Peyer's patch (tissue), 4 donors: ENCODE results near the gene TCF7L1. TPM values are rescaled to one million over a fixed set of nuclear protein-coding genes. Genes with fewer than 3 reads are reported as not detected.

Experiments
- DNase-seq, 3 donors: peaks; one replicate each; pipeline ENCODE4 v3.0.0-alpha.2; 2017 to 2019
- H3K27ac ChIP-seq, 4 donors: fragments of 200-600 bp; sonication (generic); one replicate each; pipeline ENCODE4 v1.5.1; 2016 to 2019
- H3K27me3 ChIP-seq, 2 donors: fragments of 200-600 bp; sonication (generic); one replicate each; pipeline ENCODE4 v1.5.1; 2019
- H3K36me3 ChIP-seq, 3 donors: fragments of 200-600 bp; sonication (generic); one replicate each; pipeline ENCODE4 v1.5.1; 2016 to 2019
- H3K4me1 ChIP-seq, 4 donors: fragments of 200-600 bp; sonication (generic); one replicate each; pipeline ENCODE4 v1.5.1; 2016 to 2019
- H3K4me3 ChIP-seq, 4 donors: fragments of 200-600 bp; sonication (generic); 1 replicate in 3 of 4; 2 replicates in 1 of 4; pipeline ENCODE4 v1.5.1; 2016 to 2019; ENCODE audit warnings: mild to moderate bottlenecking in 1 of 4
- H3K9me3 ChIP-seq, 4 donors: fragments of 200-600 bp; sonication (generic); one replicate each; pipeline ENCODE4 v1.5.1; 2016 to 2019; ENCODE audit warnings: mild to moderate bottlenecking in 1 of 4
- POLR2A ChIP-seq, 2 donors: fragments of 450-650 bp; IDR thresholded peaks; one replicate each; pipeline ENCODE4 v1.5.1; 2017; ENCODE audit warnings: antibody characterized with exemption in 2 of 2, mild to moderate bottlenecking in 2 of 2, moderate library complexity in 2 of 2
- total RNA-seq, 4 donors: library from RNA; depleted of rRNA; stranded (reverse); fragments of >200 nt; gene quantifications; one replicate each; pipeline ENCODE4 v1.1.0, GENCODE V29; 2016
- TF ChIP-seq, protein P1 (sequence below), 6 experiments: fragments of 450-650 bp in 4 of 6; fragments of 200-600 bp in 2 of 6; sonication (generic) in 1 of 6; IDR thresholded peaks; one replicate each; pipeline ENCODE4 v1.5.1; 2017 to 2019; ENCODE audit warnings: antibody characterized with exemption in 6 of 6, mild to moderate bottlenecking in 3 of 6, moderate library complexity in 1 of 6

TCF7L1 gene
- total RNA-seq, 4 donors from 2014 or later = 0.35 to 5.8 (median 1.7) TPM

GRCh38 chr2:85091838-85092237 is 41.4 kb upstream of the TCF7L1 start:
- no peak overlapping the region for H3K27ac ChIP-seq
- no peaks in the 10 kb centered on the region for H3K36me3 ChIP-seq
- no peaks in the 10 kb centered on the region for H3K4me1 ChIP-seq
- no peak for DNase-seq
- no peak for TF ChIP-seq POLR2A (IDR thresholded peaks at IDR 0.05)
- TF ChIP-seq, protein P1, sequence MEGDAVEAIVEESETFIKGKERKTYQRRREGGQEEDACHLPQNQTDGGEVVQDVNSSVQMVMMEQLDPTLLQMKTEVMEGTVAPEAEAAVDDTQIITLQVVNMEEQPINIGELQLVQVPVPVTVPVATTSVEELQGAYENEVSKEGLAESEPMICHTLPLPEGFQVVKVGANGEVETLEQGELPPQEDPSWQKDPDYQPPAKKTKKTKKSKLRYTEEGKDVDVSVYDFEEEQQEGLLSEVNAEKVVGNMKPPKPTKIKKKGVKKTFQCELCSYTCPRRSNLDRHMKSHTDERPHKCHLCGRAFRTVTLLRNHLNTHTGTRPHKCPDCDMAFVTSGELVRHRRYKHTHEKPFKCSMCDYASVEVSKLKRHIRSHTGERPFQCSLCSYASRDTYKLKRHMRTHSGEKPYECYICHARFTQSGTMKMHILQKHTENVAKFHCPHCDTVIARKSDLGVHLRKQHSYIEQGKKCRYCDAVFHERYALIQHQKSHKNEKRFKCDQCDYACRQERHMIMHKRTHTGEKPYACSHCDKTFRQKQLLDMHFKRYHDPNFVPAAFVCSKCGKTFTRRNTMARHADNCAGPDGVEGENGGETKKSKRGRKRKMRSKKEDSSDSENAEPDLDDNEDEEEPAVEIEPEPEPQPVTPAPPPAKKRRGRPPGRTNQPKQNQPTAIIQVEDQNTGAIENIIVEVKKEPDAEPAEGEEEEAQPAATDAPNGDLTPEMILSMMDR (IDR thresholded peaks at IDR 0.05) = no peak
- H3K9me3 ChIP-seq = no peaks in the 10 kb centered on the region
- no peaks in the 10 kb centered on the region for H3K27me3 ChIP-seq
- no peak overlapping the region for H3K4me3 ChIP-seq

- H3K9me3 ChIP-seq = no peaks in the 10 kb centered on the region
Observed at GRCh38 chr2:85095094-85095493, 38.1 kb upstream of the TCF7L1 start.

GRCh38 chr2:85096616-85097015 is 36.6 kb upstream of the TCF7L1 start:
- H3K4me1 ChIP-seq = no peaks in the 10 kb centered on the region
- no peaks in the 10 kb centered on the region for H3K27me3 ChIP-seq
- no peak for DNase-seq
- no peak overlapping the region for H3K4me3 ChIP-seq
- H3K9me3 ChIP-seq = no peaks in the 10 kb centered on the region
- no peak overlapping the region for H3K27ac ChIP-seq
- TF ChIP-seq POLR2A (IDR thresholded peaks at IDR 0.05) = no peak
- TF ChIP-seq, protein P1 (IDR thresholded peaks at IDR 0.05) = no peak
- no peaks in the 10 kb centered on the region for H3K36me3 ChIP-seq

More at GRCh38 chr2:85095094-85095493, 38.1 kb upstream of the TCF7L1 start:
- Histone ChIP-seq H3K27ac (no peak overlapping the region), H3K36me3 (no peaks in the 10 kb centered on the region), H3K27me3 (no peaks in the 10 kb centered on the region), H3K4me1 (no peaks in the 10 kb centered on the region), H3K4me3 (no peak overlapping the region)
- TF ChIP-seq, protein P1 (IDR thresholded peaks at IDR 0.05) = no peak
- TF ChIP-seq POLR2A (IDR thresholded peaks at IDR 0.05) = no peak
- no peak for DNase-seq

DNA sequence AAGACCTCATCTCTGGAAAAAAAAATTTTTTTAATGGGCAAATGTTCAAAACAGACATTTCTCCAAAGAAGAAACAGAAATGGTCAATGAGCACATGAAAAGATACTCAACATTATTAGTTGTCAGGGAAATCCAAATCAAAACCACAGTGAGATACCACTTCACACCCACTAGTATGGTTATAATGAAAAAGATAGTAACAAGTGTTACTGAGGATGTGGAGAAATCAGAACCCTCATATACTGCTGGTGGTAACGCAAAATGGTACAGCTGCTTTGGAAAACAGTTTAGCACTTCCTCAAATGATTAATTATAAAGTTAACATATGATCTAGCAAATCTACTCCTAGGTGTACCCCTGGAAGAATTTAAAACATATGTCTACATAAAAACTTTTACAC is 29.0 kb upstream of the TCF7L1 start:
- no peaks in the 10 kb centered on the region for H3K4me1 ChIP-seq
- H3K9me3 ChIP-seq = no peaks in the 10 kb centered on the region
- no peak for TF ChIP-seq POLR2A (IDR thresholded peaks at IDR 0.05)
- TF ChIP-seq, protein P1 (IDR thresholded peaks at IDR 0.05) = no peak
- H3K27ac ChIP-seq = no peak overlapping the region
- H3K36me3 ChIP-seq = no peaks in the 10 kb centered on the region
- H3K27me3 ChIP-seq = no peaks in the 10 kb centered on the region
- H3K4me3 ChIP-seq = no peak overlapping the region
- DNase-seq = no peak

DNA sequence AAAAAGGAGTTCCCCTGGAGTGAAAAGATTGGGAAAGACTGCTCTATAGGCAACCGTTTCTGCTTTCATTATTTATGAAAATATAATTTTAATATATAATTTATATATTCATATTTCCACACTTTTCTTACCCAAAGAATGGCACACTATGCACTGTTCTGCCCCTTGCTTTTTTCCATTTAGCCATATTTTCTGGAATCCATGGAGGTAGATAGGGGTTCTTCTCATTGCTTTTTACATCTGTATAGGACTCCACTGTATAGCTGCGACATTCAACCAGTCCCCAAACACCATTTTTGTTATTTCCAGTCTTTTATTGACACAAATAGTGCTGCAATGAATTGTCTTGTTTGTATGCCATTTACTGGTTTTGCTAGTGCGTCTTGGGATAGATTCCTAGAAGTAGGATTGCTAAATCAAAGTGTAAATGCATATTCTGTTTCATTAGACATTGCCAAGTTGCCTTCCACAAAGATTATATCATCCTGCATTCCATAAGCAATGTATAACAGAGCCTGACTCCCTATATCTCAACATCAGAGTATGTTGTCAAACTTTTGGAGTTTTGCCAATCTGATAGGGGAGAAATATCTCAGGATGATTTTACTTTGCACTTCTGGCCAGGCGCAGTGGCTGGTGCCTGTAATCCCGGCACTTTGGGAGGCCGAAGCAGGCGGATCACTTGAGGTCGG is 26.6 kb upstream of the TCF7L1 start:
- Histone ChIP-seq H3K9me3 (no peaks in the 10 kb centered on the region), H3K27ac (no peak overlapping the region), H3K27me3 (no peaks in the 10 kb centered on the region), H3K4me1 (no peaks in the 10 kb centered on the region), H3K36me3 (no peaks in the 10 kb centered on the region), H3K4me3 (no peak overlapping the region)
- TF ChIP-seq, protein P1 (IDR thresholded peaks at IDR 0.05) = no peak
- no peak for TF ChIP-seq POLR2A (IDR thresholded peaks at IDR 0.05)
- no peak for DNase-seq
